Activated B cell treated with CpG ODN at 0.5 μM for 24 hours (primary cell): ENCODE measurements around the gene GABRG3. TPM values are rescaled to one million over a fixed set of nuclear protein-coding genes. Genes with fewer than 3 reads are reported as not detected.

Experiments
- ATAC-seq: fragments of 200-7000 bp; cut with Tn5 transposase; one replicate; pipeline ENCODE4 v1.10.0; 2021; ENCODE audit warnings: low read depth, mild to moderate bottlenecking, moderate library complexity
- CTCF ChIA-PET: fragments of 350-600 bp; sonication (Branson Sonifier 250); formaldehyde crosslinking; loops from one replicate; lab custom pipeline; 2021; ENCODE audit warnings: antibody characterized with exemption; lab: Charles Lee
- POLR2A ChIA-PET: fragments of 350-600 bp; sonication (Branson Sonifier 250); formaldehyde crosslinking; loops from one replicate; lab custom pipeline; 2021; ENCODE audit warnings: antibody characterized with exemption; lab: Charles Lee
- DNase-seq: peaks from one replicate; pipeline ENCODE4 v3.0.0; 2022
- H3K27ac Mint-ChIP-seq: one replicate; pipeline ENCODE4 v1.8.0; 2020; ENCODE audit warnings: mixed read lengths
- H3K27me3 Mint-ChIP-seq: one replicate; pipeline ENCODE4 v1.8.0; 2021; ENCODE audit warnings: mixed read lengths
- H3K36me3 Mint-ChIP-seq: one replicate; pipeline ENCODE4 v1.8.0; 2021; ENCODE audit warnings: low read depth, mixed read lengths
- H3K4me1 Mint-ChIP-seq: one replicate; pipeline ENCODE4 v1.8.0; 2021; ENCODE audit warnings: mixed read lengths
- H3K4me3 Mint-ChIP-seq: one replicate; pipeline ENCODE4 v1.8.0; 2020; ENCODE audit warnings: mild to moderate bottlenecking, mixed read lengths
- H3K9me3 Mint-ChIP-seq: one replicate; pipeline ENCODE4 v1.8.0; 2020; ENCODE audit warnings: mixed read lengths
- intact Hi-C: fragments of 100-400 bp; cut with micrococcal nuclease; formaldehyde crosslinking; loops from one replicate; pipeline ENCODE4 v1.15.1; 2024
- total RNA-seq: library from RNA; stranded (reverse); gene quantifications from 2 replicates; pipeline ENCODE4 v1.2.3, GENCODE V29; 2022
- TF ChIP-seq, protein P1 (sequence below): fragments of 200-600 bp; IDR thresholded peaks from one replicate; pipeline ENCODE4 v1.8.0; 2022; ENCODE audit warnings: antibody characterized with exemption, mild to moderate bottlenecking

The GABRG3 gene
- total RNA-seq, 1 donor from 2014 or later: not detected

GRCh38 chr15:27480642-27481041 lies 509.7 kb downstream of the GABRG3 start:
- H3K27ac Mint-ChIP-seq: no peak overlapping the region
- DNase-seq (no peak), ATAC-seq (no peak)
- H3K4me3 Mint-ChIP-seq: no peak overlapping the region
- H3K36me3 Mint-ChIP-seq: no peaks in the 10 kb centered on the region
- POLR2A ChIA-PET: no interaction called here
- H3K4me1 Mint-ChIP-seq: no peaks in the 10 kb centered on the region
- intact Hi-C loops: no loop called here
- peaks cover 6% of the 10 kb centered on the region for H3K9me3 Mint-ChIP-seq
- TF ChIP-seq, protein P1, sequence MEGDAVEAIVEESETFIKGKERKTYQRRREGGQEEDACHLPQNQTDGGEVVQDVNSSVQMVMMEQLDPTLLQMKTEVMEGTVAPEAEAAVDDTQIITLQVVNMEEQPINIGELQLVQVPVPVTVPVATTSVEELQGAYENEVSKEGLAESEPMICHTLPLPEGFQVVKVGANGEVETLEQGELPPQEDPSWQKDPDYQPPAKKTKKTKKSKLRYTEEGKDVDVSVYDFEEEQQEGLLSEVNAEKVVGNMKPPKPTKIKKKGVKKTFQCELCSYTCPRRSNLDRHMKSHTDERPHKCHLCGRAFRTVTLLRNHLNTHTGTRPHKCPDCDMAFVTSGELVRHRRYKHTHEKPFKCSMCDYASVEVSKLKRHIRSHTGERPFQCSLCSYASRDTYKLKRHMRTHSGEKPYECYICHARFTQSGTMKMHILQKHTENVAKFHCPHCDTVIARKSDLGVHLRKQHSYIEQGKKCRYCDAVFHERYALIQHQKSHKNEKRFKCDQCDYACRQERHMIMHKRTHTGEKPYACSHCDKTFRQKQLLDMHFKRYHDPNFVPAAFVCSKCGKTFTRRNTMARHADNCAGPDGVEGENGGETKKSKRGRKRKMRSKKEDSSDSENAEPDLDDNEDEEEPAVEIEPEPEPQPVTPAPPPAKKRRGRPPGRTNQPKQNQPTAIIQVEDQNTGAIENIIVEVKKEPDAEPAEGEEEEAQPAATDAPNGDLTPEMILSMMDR: no peak
- CTCF ChIA-PET: no interaction called here
- H3K27me3 Mint-ChIP-seq: no peaks in the 10 kb centered on the region

DNA sequence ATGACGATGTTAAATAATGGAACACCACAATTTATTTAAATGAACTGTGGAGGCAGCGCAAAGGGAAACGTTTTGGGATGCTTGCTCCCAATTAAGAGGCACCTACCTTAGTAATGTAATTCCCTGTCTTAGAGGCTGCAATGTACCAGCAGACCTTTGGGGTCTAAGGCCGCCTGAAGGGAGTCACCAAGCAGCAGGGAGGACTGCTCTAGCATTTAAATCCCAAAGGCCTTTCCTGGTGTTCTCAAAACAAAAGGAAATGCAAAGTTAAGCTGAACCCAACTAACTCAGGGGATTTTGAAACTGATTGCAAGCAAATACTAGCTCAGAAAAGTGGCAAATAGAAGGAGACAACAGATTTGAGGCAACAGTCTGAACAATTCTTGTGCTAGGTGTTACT lies 510.8 kb downstream of the GABRG3 start:
- intact Hi-C loops: no loop called here
- H3K36me3 Mint-ChIP-seq: no peaks in the 10 kb centered on the region
- TF ChIP-seq, protein P1: no peak
- peaks cover 6% of the 10 kb centered on the region for H3K9me3 Mint-ChIP-seq
- no peaks in the 10 kb centered on the region for H3K4me1 Mint-ChIP-seq
- H3K27ac Mint-ChIP-seq: no peak overlapping the region
- DNase-seq (no peak), ATAC-seq (no peak)
- H3K27me3 Mint-ChIP-seq: no peaks in the 10 kb centered on the region
- H3K4me3 Mint-ChIP-seq: no peak overlapping the region
- CTCF ChIA-PET: no interaction called here
- POLR2A ChIA-PET: no interaction called here

DNA sequence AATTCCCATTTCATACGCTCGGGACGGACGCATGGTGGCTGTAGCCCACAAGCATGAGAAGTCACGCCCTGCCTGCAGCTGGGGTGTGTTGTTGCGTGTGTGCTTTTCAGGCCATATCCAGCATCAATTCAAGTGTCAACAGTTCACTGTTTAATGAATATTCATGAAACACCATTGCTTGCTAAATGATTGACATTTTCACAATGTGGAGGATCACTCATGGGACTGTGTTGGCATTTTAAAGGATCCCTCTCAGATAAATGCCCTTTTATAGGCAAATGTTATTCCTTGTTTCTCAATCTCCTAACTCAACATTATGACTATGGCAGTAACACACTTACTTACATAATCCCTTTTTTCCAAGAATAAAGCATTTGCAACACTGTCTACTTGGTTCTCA lies 511.3 kb downstream of the GABRG3 start:
- no peak overlapping the region for H3K4me3 Mint-ChIP-seq
- H3K36me3 Mint-ChIP-seq: no peaks in the 10 kb centered on the region
- intact Hi-C loops: no loop called here
- TF ChIP-seq, protein P1: no peak
- H3K9me3 Mint-ChIP-seq: peaks cover 6% of the 10 kb centered on the region
- DNase-seq (no peak), ATAC-seq (no peak)
- no peaks in the 10 kb centered on the region for H3K4me1 Mint-ChIP-seq
- H3K27me3 Mint-ChIP-seq: no peaks in the 10 kb centered on the region
- no peak overlapping the region for H3K27ac Mint-ChIP-seq
- ChIA-PET POLR2A (no interaction called here), CTCF (no interaction called here)

DNA sequence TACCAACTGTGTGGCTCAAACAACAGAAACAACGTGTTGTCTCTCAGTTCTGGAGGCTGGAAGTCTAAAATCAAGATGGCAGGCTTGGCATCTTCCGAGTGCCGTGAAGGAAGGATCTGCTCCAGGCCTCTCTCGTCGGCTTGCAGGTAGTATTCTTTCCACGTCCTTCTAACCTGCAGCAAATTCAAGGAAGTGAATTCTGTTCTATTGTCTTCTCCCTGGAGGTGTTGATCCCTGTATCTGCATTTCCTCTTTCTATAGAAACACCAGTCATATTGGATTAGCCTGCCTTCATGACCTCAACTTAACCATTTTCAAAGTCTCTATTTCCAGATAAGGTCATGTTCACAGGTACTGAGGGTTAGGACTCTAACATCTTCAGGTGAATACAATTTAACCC lies 512.1 kb downstream of the GABRG3 start:
- ATAC-seq (no peak), DNase-seq (no peak)
- no peak overlapping the region for H3K27ac Mint-ChIP-seq
- H3K36me3 Mint-ChIP-seq: no peaks in the 10 kb centered on the region
- peaks cover 8% of the 10 kb centered on the region for H3K9me3 Mint-ChIP-seq
- ChIA-PET CTCF (no interaction called here), POLR2A (no interaction called here)
- no peak overlapping the region for H3K4me3 Mint-ChIP-seq
- intact Hi-C loops: no loop called here
- H3K4me1 Mint-ChIP-seq: no peaks in the 10 kb centered on the region
- TF ChIP-seq, protein P1: no peak
- no peaks in the 10 kb centered on the region for H3K27me3 Mint-ChIP-seq

DNA sequence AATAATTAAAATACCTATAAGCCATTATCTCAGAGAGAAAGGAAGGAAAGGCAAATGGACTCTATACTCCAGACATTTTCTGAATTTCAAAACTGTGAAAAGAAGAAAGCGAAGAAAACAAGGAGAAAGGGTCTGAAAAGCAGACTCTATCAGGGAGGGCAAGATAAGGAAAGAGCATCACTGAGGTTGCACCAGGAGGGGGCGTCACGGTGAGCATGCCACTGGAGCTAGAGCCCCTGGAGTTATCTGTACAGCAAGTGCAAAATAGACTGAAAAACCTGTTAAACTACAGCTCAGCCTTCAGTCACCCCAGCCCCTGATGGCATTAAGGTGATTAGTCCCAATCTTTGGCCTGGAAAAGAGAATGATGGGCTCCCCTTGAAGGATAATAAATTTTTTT lies 514.3 kb downstream of the GABRG3 start:
- no peaks in the 10 kb centered on the region for H3K27me3 Mint-ChIP-seq
- H3K36me3 Mint-ChIP-seq: no peaks in the 10 kb centered on the region
- POLR2A ChIA-PET: no interaction called here
- ATAC-seq (no peak), DNase-seq (no peak)
- TF ChIP-seq, protein P1: no peak
- no peak overlapping the region for H3K4me3 Mint-ChIP-seq
- H3K4me1 Mint-ChIP-seq: no peaks in the 10 kb centered on the region
- H3K9me3 Mint-ChIP-seq: peaks cover 12% of the 10 kb centered on the region
- no peak overlapping the region for H3K27ac Mint-ChIP-seq
- intact Hi-C loops: no loop called here
- CTCF ChIA-PET: no interaction called here
